OCI-LY7 (cell line): ENCODE results near the gene PIGQ. TPM values are rescaled to one million over a fixed set of nuclear protein-coding genes. Genes with fewer than 3 reads are reported as not detected.

Experiments
- BruUV-seq: library from RNA; stranded (reverse); fragments of 400-500 nt; replicated peaks from 2 replicates; lab custom pipeline; 2021; lab: Mats Ljungman, UMichigan
- CTCF ChIA-PET: fragments of 300-600 bp; sonication (Branson Sonifier 250); formaldehyde crosslinking; loops from one replicate; lab custom pipeline; 2022; ENCODE audit warnings: antibody characterized with exemption; ENCODE audit not compliant: unreplicated experiment; lab: Charles Lee
- POLR2A ChIA-PET: fragments of 300-600 bp; sonication (Branson Sonifier 250); formaldehyde crosslinking; loops from one replicate; lab custom pipeline; 2022; ENCODE audit warnings: antibody characterized with exemption; lab: Charles Lee
- DNase-seq: peaks from one replicate; pipeline ENCODE4 v3.0.0-alpha.2; 2015; ENCODE audit warnings: low spot score
- H2AFZ ChIP-seq: fragments of 200-600 bp; sonication (generic), shearing (Covaris generic); 2 replicates; pipeline ENCODE4 v1.6.1; 2014; ENCODE audit warnings: mild to moderate bottlenecking, antibody characterized with exemption, low read length, moderate library complexity
- H3K27ac ChIP-seq: fragments of 200-600 bp; sonication (generic); 2 replicates; pipeline ENCODE4 v1.5.1; 2014; ENCODE audit warnings: mixed run types, low read depth, mild to moderate bottlenecking, moderate library complexity, low read length, inconsistent platforms; ENCODE audit not compliant: poor library complexity, severe bottlenecking
- H3K36me3 ChIP-seq: fragments of 200-600 bp; sonication (generic); 2 replicates; pipeline ENCODE4 v1.6.1; 2014; ENCODE audit warnings: mild to moderate bottlenecking, antibody characterized with exemption, low read length, moderate library complexity, mixed read lengths; ENCODE audit not compliant: insufficient read depth
- H3K4me1 ChIP-seq: fragments of 200-600 bp; sonication (generic); 2 replicates; pipeline ENCODE4 v1.5.1; 2014; ENCODE audit warnings: mild to moderate bottlenecking, low read length; ENCODE audit not compliant: insufficient read depth, poor library complexity, severe bottlenecking
- H3K4me2 ChIP-seq: fragments of 200-600 bp; sonication (generic); 2 replicates; pipeline ENCODE4 v1.6.1; 2014; ENCODE audit warnings: mild to moderate bottlenecking, low read length
- H3K4me3 ChIP-seq: fragments of 200-600 bp; sonication (generic); 2 replicates; pipeline ENCODE4 v1.5.1; 2014; ENCODE audit warnings: mild to moderate bottlenecking, low read depth, low read length; ENCODE audit not compliant: poor library complexity, severe bottlenecking
- H3K79me2 ChIP-seq: fragments of 200-600 bp; sonication (generic); 2 replicates; pipeline ENCODE4 v1.6.1; 2016; ENCODE audit warnings: low read depth, mild to moderate bottlenecking, low read length, moderate library complexity, mixed read lengths; ENCODE audit not compliant: insufficient read depth
- H3K9me2 ChIP-seq: fragments of 200-600 bp; sonication (generic); 2 replicates; pipeline ENCODE4 v1.6.1; 2016; ENCODE audit warnings: mild to moderate bottlenecking, low read length, mixed read lengths; ENCODE audit not compliant: insufficient read depth
- H3K9me3 ChIP-seq: fragments of 200-600 bp; sonication (generic); 2 replicates; pipeline ENCODE4 v1.6.1; 2014; ENCODE audit warnings: mild to moderate bottlenecking, mixed run types, low read length, mixed read lengths
- H4K20me1 ChIP-seq: fragments of 200-600 bp; sonication (generic); 2 replicates; pipeline ENCODE4 v1.6.1; 2014; ENCODE audit warnings: mild to moderate bottlenecking, antibody characterized with exemption, low read length, moderate library complexity, mixed read lengths; ENCODE audit not compliant: insufficient read depth
- EZH2phosphoT487 ChIP-seq: fragments of 200-600 bp; sonication (generic); IDR thresholded peaks from 2 replicates; pipeline ENCODE4 v1.6.1; 2018; ENCODE audit warnings: low read depth, borderline replicate concordance, mild to moderate bottlenecking, mixed run types, antibody characterized with exemption, low read length, moderate library complexity, mixed read lengths
- intact Hi-C: fragments of 100-400 bp; cut with micrococcal nuclease; formaldehyde crosslinking; loops from one replicate; pipeline ENCODE4 v1.10.0; 2022; ENCODE audit not compliant: unreplicated experiment
- total RNA-seq, 2 experiments: library from RNA; depleted of rRNA in 1 of 2; stranded (reverse); fragments of >200 nt in 1 of 2; shearing (Covaris generic) in 1 of 2; gene quantifications; 2 replicates each; pipeline ENCODE4 v1.2.3, GENCODE V29; 2014 to 2022
- TF ChIP-seq, protein P1 (sequence below): fragments of 200-600 bp; sonication (generic); conservative IDR thresholded peaks from 2 replicates; pipeline ENCODE4 v1.5.1; 2014; ENCODE audit warnings: mild to moderate bottlenecking, antibody characterized with exemption, low read length, moderate library complexity, mixed read lengths

PIGQ gene
- total RNA-seq, 2 experiments from 2014 or later = 39.0 to 54.2 TPM

DNA sequence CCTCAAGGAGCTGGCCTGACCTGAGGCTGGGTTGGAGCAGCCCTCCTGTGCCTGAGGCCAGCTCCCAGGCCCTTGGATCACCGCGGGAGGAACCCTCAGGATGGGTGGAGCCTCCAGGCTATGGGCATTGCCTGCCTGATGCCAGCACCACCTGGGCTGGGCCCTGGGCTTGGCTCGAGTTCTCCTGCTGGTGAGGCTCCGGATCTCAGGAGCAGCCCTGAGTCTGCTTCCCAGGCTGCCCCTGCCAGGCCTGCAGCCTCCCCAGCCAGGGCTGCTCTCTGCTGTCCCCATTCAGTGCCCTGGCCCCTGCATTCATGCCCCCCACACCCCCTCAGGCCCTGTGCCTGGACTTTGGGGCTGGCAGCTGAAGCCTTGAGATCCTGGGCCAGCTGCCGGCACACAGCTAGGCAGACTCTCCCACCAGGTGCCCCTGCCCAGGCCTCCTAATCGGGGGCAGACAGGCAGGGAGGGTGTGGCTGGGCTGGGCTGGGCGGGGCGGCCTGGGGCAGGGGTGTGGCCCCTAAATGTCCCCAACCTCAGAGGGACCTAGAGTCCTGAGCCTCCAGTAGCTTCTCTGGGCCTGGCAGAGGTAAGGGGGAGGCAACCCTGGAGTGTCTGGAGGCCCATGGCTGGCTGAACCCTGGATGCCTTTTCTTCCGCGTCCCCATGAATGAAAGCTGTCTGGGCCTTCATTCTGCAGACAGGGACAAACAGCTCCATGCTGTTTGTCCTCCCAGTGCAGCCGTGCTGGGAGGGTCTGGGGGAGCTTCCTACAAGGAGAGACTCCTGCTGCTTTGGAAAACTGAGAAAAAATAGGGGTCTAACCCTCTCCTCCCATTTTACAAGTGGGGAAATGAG is 1.1 kb upstream of the PIGQ start:
- H4K20me1 ChIP-seq = no peaks in the 10 kb centered on the region
- CTCF ChIA-PET = interaction anchor here (0.6 kb wide), 1 partner anchor 110 kb away, joined by 3 read pairs; no protein-coding TSS in a partner anchor
- H3K4me3 ChIP-seq = peak overlapping the region; percentile 94
- H3K27ac ChIP-seq = peak overlapping the region; percentile 13
- peaks cover 7% of the 10 kb centered on the region; the same call in 1 of the 2 replicates for H3K79me2 ChIP-seq
- peak overlapping the region; percentile 33; the same call in 1 of the 2 replicates for H2AFZ ChIP-seq
- BruUV-seq = no TSS peak
- POLR2A ChIA-PET = no interaction called here
- H3K4me1 ChIP-seq = peaks cover 35% of the 10 kb centered on the region
- peak overlapping the region; percentile 72 for H3K4me2 ChIP-seq
- DNase-seq = no peak
- no peaks in the 10 kb centered on the region for H3K9me2 ChIP-seq
- TF ChIP-seq EZH2phosphoT487 = no peak
- TF ChIP-seq, protein P1, sequence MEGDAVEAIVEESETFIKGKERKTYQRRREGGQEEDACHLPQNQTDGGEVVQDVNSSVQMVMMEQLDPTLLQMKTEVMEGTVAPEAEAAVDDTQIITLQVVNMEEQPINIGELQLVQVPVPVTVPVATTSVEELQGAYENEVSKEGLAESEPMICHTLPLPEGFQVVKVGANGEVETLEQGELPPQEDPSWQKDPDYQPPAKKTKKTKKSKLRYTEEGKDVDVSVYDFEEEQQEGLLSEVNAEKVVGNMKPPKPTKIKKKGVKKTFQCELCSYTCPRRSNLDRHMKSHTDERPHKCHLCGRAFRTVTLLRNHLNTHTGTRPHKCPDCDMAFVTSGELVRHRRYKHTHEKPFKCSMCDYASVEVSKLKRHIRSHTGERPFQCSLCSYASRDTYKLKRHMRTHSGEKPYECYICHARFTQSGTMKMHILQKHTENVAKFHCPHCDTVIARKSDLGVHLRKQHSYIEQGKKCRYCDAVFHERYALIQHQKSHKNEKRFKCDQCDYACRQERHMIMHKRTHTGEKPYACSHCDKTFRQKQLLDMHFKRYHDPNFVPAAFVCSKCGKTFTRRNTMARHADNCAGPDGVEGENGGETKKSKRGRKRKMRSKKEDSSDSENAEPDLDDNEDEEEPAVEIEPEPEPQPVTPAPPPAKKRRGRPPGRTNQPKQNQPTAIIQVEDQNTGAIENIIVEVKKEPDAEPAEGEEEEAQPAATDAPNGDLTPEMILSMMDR = no peak
- intact Hi-C loops = loop anchor here (5.0 kb wide), 1 partner anchor 186 kb away; the partner anchor contains the start of gene PGAP6
- H3K9me3 ChIP-seq = no peaks in the 10 kb centered on the region
- H3K36me3 ChIP-seq = no peaks in the 10 kb centered on the region

DNA sequence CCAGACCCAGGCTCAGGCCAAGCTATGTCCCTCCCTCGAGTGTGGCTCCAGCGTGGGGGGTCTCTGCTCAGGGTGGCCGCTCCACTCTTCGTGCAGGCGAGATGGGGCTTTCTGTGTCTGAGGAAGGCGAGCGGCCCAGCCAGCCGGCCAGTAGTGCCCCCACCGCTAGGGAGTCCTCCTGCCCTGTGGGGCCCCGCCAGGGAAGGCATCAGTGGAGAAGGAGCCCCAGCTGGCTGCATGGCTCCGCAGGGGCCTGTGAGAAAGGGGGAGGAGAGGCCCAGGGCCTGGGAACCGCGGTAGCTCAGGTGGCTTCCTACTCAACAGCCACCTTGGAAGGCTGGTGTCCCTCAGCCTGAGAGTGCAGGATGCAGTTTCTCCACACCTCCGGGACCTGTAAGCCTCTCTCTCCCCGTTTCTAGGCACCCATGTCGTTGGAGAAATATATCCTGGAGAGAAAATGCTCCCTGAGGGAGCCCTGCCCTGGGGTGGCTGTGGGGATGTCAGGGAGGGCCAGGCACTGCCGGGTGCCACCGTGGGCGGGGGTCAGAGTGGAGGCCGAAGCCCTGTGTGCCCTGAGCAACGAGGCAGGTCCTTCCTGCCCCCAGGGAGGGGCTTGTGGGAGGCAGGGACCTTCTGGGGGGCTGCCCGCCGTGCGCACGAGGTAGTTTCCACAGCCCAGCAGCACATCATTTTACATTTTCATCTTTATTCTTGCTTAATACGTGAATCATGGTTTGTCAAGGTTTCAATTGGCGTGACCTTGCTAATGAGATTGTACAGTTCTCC is 3.3 kb downstream of the PIGQ start:
- Histone ChIP-seq H3K27ac (no peak overlapping the region), H3K9me3 (no peaks in the 10 kb centered on the region), H3K4me3 (no peak overlapping the region), H3K36me3 (peaks cover 4% of the 10 kb centered on the region; the same call in 1 of the 2 replicates), H3K79me2 (peaks cover 7% of the 10 kb centered on the region; the same call in 1 of the 2 replicates), H2AFZ (no peak overlapping the region), H3K9me2 (no peaks in the 10 kb centered on the region), H3K4me2 (no peak overlapping the region), H4K20me1 (no peaks in the 10 kb centered on the region), H3K4me1 (peaks cover 20% of the 10 kb centered on the region)
- ChIA-PET POLR2A (no interaction called here), CTCF (no interaction called here)
- BruUV-seq = no TSS peak
- DNase-seq = no peak
- intact Hi-C loops = no loop called here
- TF ChIP-seq, protein P1 = no peak
- no peak for TF ChIP-seq EZH2phosphoT487
